Activated naive CD4-positive, alpha-beta T cell treated with anti-CD3 and anti-CD28 coated beads, Interleukin-2, amount 10 ng/mL, durations not matched to agents 7 days and 5 days (primary cell): ENCODE results near the gene DENND1B.

Experiments used
- CTCF ChIA-PET: fragments of 350-600 bp; sonication (Branson Sonifier 250); formaldehyde crosslinking; loops from one replicate; lab custom pipeline; 2021; ENCODE audit warnings: antibody characterized with exemption; lab: Charles Lee
- DNase-seq: peaks from one replicate; pipeline ENCODE4 v3.0.0-alpha.2; 2020
- H3K27ac Mint-ChIP-seq: one replicate; pipeline ENCODE4 v1.8.0; 2021; ENCODE audit warnings: mild to moderate bottlenecking, moderate library complexity, mixed read lengths
- H3K27me3 Mint-ChIP-seq: one replicate; pipeline ENCODE4 v1.8.0; 2021; ENCODE audit warnings: mild to moderate bottlenecking, mixed read lengths
- H3K36me3 Mint-ChIP-seq: one replicate; pipeline ENCODE4 v1.8.0; 2021; ENCODE audit warnings: mixed read lengths
- H3K4me1 Mint-ChIP-seq: one replicate; pipeline ENCODE4 v1.8.0; 2021; ENCODE audit warnings: mixed read lengths
- H3K4me3 Mint-ChIP-seq: one replicate; pipeline ENCODE4 v1.8.0; 2021; ENCODE audit warnings: mild to moderate bottlenecking, moderate library complexity, mixed read lengths
- H3K9me3 Mint-ChIP-seq: one replicate; pipeline ENCODE4 v1.8.0; 2021; ENCODE audit warnings: mixed read lengths

Gene DENND1B

DNA sequence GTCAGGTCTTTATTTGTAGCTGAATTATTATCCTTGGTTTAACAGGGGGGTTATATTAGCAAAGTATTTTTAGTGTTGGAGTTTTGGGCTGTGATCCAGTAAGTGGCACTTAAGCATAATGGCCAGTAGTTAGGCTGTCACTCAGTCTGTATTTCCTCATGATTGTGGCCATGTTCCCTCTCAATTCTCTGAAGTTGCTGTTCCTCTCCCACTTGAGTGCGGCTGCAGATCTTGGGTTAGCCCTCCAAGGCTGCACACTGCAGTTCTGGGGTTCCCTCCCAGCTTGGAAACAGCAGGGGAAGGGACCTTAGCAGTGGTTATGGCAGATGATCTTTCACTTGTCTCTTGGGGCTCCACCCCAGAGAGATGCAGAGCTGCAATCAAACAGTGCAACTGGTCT lies 23.2 kb upstream of the DENND1B start:
- H3K27ac Mint-ChIP-seq, result no peak overlapping the region
- DNase-seq, result no peak
- no peak overlapping the region for H3K4me3 Mint-ChIP-seq
- H3K4me1 Mint-ChIP-seq, result no peaks in the 10 kb centered on the region
- H3K27me3 Mint-ChIP-seq, result peaks cover 8% of the 10 kb centered on the region
- CTCF ChIA-PET, result no interaction called here
- peaks cover 7% of the 10 kb centered on the region for H3K36me3 Mint-ChIP-seq
- H3K9me3 Mint-ChIP-seq, result peaks cover 30% of the 10 kb centered on the region

DNA sequence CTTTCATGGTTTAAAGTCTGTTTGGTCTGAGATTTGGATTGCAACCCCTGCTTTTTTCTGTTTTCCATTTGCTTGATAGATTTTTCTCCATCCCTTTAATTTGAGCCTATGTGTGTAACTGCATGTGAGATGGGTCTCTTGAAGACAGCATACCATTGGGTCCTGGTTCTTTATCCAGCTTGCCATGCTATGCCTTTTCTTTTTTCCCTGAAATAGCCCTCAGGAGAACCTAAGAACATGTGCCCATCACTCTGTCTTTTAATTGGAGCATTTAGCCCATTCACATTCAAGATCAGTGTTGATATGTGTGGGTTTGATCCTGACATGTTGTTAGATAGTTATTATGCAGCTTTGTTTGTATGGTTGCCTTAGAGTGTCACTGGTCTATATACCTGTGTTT lies 21.7 kb upstream of the DENND1B start:
- CTCF ChIA-PET, result no interaction called here
- Mint-ChIP-seq H3K36me3 (peaks cover 7% of the 10 kb centered on the region), H3K9me3 (peaks cover 30% of the 10 kb centered on the region), H3K27me3 (peaks cover 12% of the 10 kb centered on the region), H3K27ac (no peak overlapping the region), H3K4me1 (no peaks in the 10 kb centered on the region), H3K4me3 (no peak overlapping the region)
- DNase-seq, result no peak

DNA sequence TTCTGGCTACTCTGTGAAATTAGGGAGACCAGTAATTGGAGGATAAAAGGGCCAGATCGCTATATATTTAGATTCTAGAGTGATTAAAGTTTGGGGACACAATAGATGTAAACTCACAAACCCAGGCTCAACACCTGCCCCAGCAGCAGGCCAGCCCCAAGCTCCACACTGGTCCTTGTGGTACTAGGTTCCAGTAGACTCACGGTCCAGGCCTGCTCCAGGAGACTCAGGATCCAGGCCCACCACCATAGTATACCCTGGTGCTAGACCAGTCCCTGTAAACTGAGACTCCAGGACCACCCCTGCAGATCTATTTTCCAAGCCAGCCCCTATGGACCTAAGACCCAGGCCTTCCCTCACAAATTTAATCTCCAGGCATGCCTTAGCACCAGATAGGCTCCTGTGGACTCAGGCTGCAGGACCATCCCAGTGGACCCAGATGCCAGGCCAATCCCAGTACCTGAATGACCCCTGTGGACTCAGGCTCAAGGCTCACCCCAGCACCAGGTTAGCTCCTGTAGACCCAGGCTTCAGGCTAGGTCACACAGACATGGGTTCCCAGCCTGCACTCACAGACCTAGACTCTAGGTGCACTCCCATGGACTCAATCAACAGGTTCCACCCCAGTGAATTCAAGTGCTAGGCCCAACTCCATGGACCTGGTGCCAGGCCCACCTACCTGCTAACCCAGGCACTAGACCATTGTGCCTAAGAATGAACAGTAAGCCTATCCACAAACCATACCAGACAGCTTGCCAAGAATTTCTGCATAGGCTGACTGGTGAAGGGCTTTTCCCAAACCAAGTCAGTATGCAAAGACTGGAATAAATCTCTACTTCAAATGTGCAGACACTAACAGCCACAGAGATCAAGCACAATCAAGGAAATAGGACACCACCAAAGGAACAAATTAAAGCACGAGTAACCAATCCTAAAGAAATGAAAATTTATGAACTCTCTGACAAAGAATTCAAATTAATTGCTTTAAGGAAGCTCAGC lies 13.8 kb upstream of the DENND1B start:
- Mint-ChIP-seq H3K27ac (no peak overlapping the region), H3K4me1 (no peaks in the 10 kb centered on the region), H3K9me3 (no peaks in the 10 kb centered on the region), H3K4me3 (no peak overlapping the region), H3K27me3 (peaks cover 8% of the 10 kb centered on the region), H3K36me3 (no peaks in the 10 kb centered on the region)
- CTCF ChIA-PET, result no interaction called here
- no peak for DNase-seq

DNA sequence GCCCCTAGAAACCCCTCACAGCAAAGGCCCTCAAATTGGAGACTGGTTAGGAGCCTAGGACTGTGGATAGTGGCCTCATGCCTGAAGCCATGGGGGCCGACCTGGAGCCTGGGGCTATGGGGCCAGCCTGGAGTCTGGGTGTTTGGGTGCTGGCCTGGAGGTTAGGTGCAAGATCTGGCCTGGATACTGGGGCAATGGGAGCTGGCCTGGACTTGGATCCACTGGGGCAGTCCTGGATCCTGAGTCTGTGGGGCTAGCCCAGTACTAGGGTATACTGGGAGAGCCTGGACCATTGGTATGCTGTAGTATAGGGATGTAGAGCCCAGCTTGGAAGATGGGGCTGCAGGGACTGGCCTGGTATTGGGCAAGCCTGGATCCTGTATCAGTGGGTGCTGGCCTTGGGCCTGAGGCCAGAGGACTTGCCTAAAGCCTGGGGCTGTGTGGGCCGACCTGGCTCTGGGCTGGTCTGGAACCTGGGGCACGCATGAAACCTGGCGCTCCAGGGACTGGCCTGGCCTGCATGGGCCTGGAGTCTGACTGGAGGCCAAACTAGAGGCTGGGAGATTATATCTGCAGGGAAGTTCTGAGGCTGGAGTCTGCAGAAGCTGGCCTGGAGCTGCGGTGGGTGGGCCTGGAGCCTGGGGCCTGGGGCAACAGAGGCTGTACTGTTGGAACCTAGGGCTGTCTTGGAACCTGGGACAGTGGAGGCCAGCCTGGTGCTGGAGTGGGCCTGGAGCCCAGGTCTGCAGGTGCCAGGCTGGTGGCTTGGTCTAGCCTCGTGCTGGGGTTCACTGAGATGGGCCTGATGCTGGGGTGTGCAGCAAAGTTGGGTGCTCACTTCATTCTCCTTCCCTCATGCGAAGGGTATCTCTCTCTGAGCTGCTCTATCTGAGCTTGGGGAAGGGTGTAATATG lies 12.6 kb upstream of the DENND1B start:
- DNase-seq, result no peak
- H3K4me1 Mint-ChIP-seq, result no peaks in the 10 kb centered on the region
- H3K27me3 Mint-ChIP-seq, result peaks cover 3% of the 10 kb centered on the region
- CTCF ChIA-PET, result no interaction called here
- no peaks in the 10 kb centered on the region for H3K9me3 Mint-ChIP-seq
- H3K27ac Mint-ChIP-seq, result no peak overlapping the region
- no peak overlapping the region for H3K4me3 Mint-ChIP-seq
- H3K36me3 Mint-ChIP-seq, result no peaks in the 10 kb centered on the region

DNA sequence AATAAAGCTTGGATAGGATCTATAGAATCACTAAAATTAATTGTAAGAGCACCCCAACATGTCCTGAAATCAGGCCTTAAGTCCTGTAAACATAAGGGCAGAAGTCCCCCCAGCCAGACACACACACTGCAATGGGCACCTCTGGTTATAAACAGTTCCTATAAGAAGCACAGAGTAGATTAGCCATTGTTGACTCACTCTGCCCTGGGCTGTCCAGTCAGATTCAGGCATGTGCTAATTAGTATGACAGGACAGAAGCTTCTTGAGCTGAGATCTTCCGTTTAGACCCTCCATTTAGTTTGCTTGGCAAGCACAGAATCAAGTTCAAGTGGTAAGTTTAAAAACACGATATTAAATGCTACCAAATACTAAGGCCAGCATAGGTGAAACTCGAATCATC lies 11.8 kb upstream of the DENND1B start:
- Mint-ChIP-seq H3K27ac (no peak overlapping the region), H3K27me3 (peaks cover 3% of the 10 kb centered on the region), H3K36me3 (no peaks in the 10 kb centered on the region), H3K4me3 (no peak overlapping the region), H3K9me3 (no peaks in the 10 kb centered on the region), H3K4me1 (no peaks in the 10 kb centered on the region)
- CTCF ChIA-PET, result no interaction called here
- no peak for DNase-seq

DNA sequence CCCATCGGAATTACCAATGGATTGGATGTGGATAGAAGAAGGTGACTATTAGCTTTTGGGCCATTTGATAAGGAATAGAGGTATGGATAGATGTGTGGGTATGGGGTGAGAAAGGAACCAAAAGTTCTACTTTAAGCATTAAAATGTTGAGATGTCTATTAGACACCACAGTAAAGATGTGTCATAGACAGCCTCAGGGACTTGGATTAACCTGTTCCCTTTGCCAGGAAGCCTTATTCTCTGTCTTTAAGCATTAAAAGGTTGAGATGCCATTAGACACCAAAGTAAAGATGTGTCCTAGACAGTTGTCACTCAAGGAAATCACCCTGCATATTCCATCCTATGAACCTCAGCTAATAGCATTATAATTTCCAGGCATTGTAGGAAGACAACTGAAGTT lies 11.0 kb upstream of the DENND1B start:
- no peaks in the 10 kb centered on the region for H3K36me3 Mint-ChIP-seq
- CTCF ChIA-PET, result no interaction called here

DNA sequence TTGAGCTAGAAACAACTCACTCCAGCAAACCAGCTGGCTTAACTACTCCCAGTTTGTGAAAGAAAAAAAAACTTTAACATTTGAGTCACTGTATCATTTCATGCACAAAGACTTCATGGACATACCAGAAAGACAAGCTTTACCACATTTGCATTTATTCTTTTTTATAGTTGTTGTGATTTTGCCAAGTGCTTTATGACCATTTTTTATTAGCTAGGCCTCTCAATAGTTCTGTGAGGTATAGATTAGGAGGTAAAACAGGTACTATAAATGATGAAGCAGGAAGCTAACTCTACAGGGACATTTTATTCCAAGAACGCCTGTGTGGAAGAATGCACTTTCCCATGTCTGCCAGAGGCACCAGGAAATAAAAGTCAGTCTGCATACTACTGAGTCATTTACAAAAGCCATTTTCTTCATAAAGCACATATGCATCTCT lies 8.2 kb upstream of the DENND1B start:
- peaks cover 9% of the 10 kb centered on the region for H3K4me1 Mint-ChIP-seq
- H3K27me3 Mint-ChIP-seq, result no peaks in the 10 kb centered on the region
- no peak overlapping the region for H3K4me3 Mint-ChIP-seq
- CTCF ChIA-PET, result no interaction called here
- DNase-seq, result no peak
- no peak overlapping the region for H3K27ac Mint-ChIP-seq
- H3K9me3 Mint-ChIP-seq, result no peaks in the 10 kb centered on the region
- peaks cover 2% of the 10 kb centered on the region for H3K36me3 Mint-ChIP-seq

More for the DNA sequence above, 11.0 kb upstream of the DENND1B start:
- no peak for DNase-seq
- Mint-ChIP-seq H3K27me3 (no peaks in the 10 kb centered on the region), H3K27ac (no peak overlapping the region), H3K9me3 (no peaks in the 10 kb centered on the region), H3K4me3 (no peak overlapping the region), H3K4me1 (no peaks in the 10 kb centered on the region)

DNA sequence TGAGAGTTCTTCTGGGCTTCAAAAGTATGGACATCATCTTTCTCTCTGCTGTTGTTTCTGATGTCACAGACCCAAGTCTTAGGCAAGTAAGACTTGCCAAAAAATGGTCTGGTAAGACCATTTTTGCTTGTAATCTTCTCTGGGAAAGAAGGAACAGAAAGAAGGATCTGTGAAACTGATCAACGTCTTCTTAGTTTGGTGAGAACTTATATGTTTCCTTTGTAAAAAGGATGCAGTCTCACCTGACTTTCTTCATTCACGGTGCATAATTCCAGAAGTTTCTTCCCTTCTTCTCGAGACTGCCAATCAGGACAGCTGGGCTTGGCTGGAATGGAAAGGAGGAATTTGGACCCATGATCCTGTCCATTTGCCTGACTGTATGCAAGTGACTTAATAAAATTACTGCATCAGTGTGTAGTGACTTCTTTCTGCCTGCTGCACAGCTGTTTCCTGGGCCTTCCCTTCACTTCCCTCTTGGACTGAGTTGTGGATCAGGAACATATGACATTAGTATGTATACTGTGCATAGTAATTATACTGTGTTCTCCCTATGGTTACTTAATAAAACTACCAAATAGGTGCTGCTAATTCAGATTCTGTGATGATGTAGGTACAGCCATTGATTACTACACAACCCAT lies 7.6 kb upstream of the DENND1B start:
- H3K27ac Mint-ChIP-seq, result no peak overlapping the region
- no peaks in the 10 kb centered on the region for H3K27me3 Mint-ChIP-seq
- no peak for DNase-seq
- H3K9me3 Mint-ChIP-seq, result no peaks in the 10 kb centered on the region
- peaks cover 2% of the 10 kb centered on the region for H3K36me3 Mint-ChIP-seq
- CTCF ChIA-PET, result interaction anchor here (1.0 kb wide), 1 partner anchor 555 kb away, joined by 3 read pairs; no protein-coding TSS in a partner anchor
- peaks cover 16% of the 10 kb centered on the region for H3K4me1 Mint-ChIP-seq
- no peak overlapping the region for H3K4me3 Mint-ChIP-seq

DNA sequence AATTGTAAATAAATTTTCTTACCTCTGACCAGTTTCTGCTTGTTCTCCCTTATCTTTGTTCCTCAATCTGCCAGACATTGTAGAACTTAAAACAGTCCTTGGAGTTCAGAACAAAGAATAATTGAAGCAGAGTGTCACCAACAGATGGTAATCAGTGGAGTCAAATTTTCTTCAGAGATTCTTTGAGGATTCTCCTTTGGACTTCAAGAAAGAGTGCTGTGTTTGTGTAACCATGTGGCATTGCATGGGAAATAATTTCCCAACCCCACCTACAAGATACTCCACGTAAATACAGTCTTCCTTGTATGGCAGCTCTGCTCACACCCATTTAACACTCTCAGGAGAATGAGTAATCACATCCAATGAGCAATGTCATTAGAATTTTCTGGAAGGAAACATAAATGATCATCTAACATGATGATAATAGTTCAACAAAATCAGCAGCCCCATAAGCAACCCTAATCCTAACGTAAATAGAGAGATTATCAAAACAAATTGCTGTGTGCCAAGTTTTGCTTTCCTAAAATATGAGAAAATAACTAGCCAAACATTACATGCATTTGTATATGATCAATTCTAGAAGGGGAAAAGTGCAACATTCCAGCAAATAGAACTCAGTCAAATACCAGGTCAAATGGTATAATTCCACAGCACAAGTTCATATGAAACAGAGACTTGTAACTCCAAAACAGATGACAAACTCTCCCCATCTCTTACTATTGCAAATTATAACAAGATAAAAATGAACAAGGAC lies 6.9 kb upstream of the DENND1B start:
- H3K27ac Mint-ChIP-seq, result no peak overlapping the region
- H3K36me3 Mint-ChIP-seq, result peaks cover 2% of the 10 kb centered on the region
- H3K4me1 Mint-ChIP-seq, result peaks cover 23% of the 10 kb centered on the region
- no peaks in the 10 kb centered on the region for H3K9me3 Mint-ChIP-seq
- H3K4me3 Mint-ChIP-seq, result no peak overlapping the region
- DNase-seq, result no peak
- no peaks in the 10 kb centered on the region for H3K27me3 Mint-ChIP-seq
- CTCF ChIA-PET, result interaction anchor here (1.0 to 1.1 kb wide), 2 partner anchors 20 to 555 kb away, joined by 3 read pairs; no protein-coding TSS in a partner anchor

DNA sequence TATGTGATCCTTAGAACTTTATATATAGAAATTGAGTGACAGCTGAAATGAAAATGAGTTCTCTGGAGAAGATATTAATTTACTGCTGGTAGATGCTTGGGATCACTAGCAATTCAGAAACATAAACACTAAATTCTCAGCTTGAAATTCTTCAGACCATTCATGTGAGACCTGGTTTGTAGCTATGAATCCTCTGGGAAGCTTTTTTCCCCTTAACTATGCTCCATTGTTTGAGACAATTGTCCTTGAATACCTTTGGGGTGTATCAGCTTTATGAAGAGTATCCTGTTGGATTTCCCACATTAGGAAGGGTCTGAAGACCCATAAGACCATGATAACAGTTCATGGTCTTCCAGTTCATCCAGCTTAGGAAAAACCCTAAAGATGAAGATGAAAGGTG lies 4.6 kb upstream of the DENND1B start:
- Mint-ChIP-seq H3K27ac (no peak overlapping the region), H3K27me3 (no peaks in the 10 kb centered on the region), H3K4me3 (no peak overlapping the region), H3K36me3 (peaks cover 2% of the 10 kb centered on the region), H3K9me3 (no peaks in the 10 kb centered on the region), H3K4me1 (peaks cover 40% of the 10 kb centered on the region)
- DNase-seq, result no peak
- CTCF ChIA-PET, result no interaction called here

DNA sequence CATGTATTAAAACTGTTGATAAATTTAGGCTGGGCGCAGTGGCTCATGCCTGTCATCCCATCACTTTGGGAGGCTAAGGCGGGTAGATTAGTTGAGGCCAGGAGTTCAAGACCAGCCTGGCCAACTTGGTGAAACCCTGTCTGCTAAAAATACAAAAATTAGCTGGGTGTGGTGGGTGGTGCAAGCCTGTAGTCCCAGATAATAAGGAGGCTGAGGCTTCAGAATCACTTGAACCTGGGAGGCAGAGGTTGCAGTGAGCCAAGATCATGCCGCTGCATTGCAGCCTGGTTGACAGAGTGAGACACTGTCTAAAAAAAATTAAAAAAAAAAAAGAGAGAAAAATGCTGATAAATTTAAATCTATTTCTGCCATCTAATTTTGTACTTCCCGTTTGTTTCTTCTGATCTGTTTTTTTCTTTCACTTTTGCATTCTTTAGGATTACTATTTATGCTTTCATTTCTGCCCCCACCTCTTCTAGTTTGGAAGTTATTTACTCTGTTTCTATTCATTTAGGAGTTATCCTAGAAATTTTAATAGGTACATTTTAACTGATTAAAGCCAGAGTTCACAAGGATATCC lies 3.2 kb upstream of the DENND1B start:
- Mint-ChIP-seq H3K27ac (peak overlapping the region; percentile 61), H3K27me3 (no peaks in the 10 kb centered on the region), H3K4me1 (peaks cover 46% of the 10 kb centered on the region), H3K4me3 (peak overlapping the region; percentile 58), H3K9me3 (no peaks in the 10 kb centered on the region), H3K36me3 (peaks cover 2% of the 10 kb centered on the region)
- no peak for DNase-seq
- CTCF ChIA-PET, result no interaction called here

DNA sequence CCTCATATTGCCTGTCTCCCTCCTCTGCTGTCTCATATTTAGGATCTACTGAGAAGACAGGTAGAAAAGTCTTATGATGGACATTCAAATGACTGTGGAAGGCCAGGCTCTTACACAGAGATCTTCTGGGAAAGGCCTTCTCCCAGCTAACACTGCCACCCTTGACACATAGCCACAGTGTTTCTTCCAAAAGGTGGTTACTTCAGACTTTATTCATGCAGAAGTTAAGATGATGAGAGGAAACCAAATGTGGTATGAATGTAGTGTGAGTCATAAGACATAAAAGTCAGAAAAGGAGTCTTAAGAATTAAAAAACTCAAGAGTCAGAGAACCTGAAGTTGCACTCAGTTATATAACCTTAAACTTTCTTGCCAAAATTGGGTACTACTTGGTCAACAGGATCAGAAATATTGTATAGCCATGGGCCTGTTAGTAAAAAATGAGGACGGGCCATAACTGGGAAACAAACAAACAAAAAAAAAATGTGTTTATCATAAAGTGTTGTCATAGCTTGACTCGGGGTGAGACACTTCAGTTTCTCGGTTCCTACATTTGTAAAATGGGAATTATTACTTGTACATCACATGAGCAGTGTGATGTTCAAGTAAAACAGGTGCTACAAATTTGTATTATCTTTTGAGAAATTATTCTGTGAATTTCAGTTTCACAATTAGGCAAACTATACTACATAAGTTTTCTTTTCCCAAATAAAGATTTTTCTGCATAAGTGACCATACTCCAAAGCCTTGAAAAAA lies 1.2 kb upstream of the DENND1B start:
- peaks cover 66% of the 10 kb centered on the region for H3K4me1 Mint-ChIP-seq
- peak overlapping the region; percentile 99 for H3K27ac Mint-ChIP-seq
- H3K4me3 Mint-ChIP-seq, result peak overlapping the region; percentile 77
- no peaks in the 10 kb centered on the region for H3K9me3 Mint-ChIP-seq
- H3K27me3 Mint-ChIP-seq, result no peaks in the 10 kb centered on the region
- CTCF ChIA-PET, result interaction anchor here (1.0 kb wide), 1 partner anchor 14 kb away, joined by 5 read pairs; no protein-coding TSS in a partner anchor
- H3K36me3 Mint-ChIP-seq, result peaks cover 14% of the 10 kb centered on the region
- peak; percentile 35 for DNase-seq
